ENCODE measurements around the gene MAGED1.

The MAGED1 gene

GRCh38 chrX:51876441-51876840 is 17.0 kb upstream of the MAGED1 start:
- Histone ChIP-seq H3K27me3 (replicated peaks; ENCODE audit: insufficient read depth, low read length) (no peaks in the 10 kb centered on the region), H3K79me2 (ENCODE audit: low read length) (no peaks in the 10 kb centered on the region)

GRCh38 chrX:51878056-51878455 is 15.4 kb upstream of the MAGED1 start:
- H3K36me3 ChIP-seq (replicated peaks; ENCODE audit: insufficient read depth, low read length): no peaks in the 10 kb centered on the region
- H3K4me2 ChIP-seq (ENCODE audit: low read depth, low read length): no peak overlapping the region
- no peaks in the 10 kb centered on the region for H3F3A ChIP-seq (ENCODE audit: insufficient read depth, low read length)
- H4K20me1 ChIP-seq (ENCODE audit: insufficient read depth, low read length): no peaks in the 10 kb centered on the region
- H2AFZ ChIP-seq (ENCODE audit: low read length): no peak overlapping the region
- no peak overlapping the region for H3K27ac ChIP-seq (ENCODE audit: low read length)
- DNase-seq: no peak
- H3K9ac ChIP-seq (ENCODE audit: low read length): no peak overlapping the region
- H3K4me1 ChIP-seq (ENCODE audit: low read length): no peaks in the 10 kb centered on the region
- no peaks in the 10 kb centered on the region for H3K9me3 ChIP-seq (replicated peaks; ENCODE audit: insufficient read depth, low read length)
- H3K4me3 ChIP-seq (ENCODE audit: low read length): no peak overlapping the region
- no peaks in the 10 kb centered on the region for H3K27me3 ChIP-seq (replicated peaks; ENCODE audit: insufficient read depth, low read length)
- no peak for TF ChIP-seq EZH2 (optimal IDR thresholded peaks at IDR 0.05; ENCODE audit: low read depth, low read length)
- no peak for TF ChIP-seq EZH2phosphoT487 (IDR thresholded peaks at IDR 0.05; ENCODE audit: low read length)
- TF ChIP-seq CTCF (IDR thresholded peaks at IDR 0.05; ENCODE audit: low read length): no peak
- no peaks in the 10 kb centered on the region for H3K9me2 ChIP-seq (replicated peaks; ENCODE audit: insufficient read depth, low read length)
- H3K79me2 ChIP-seq (ENCODE audit: low read length): no peaks in the 10 kb centered on the region

More at GRCh38 chrX:51876441-51876840, 17.0 kb upstream of the MAGED1 start:
- Histone ChIP-seq H3K4me2 (ENCODE audit: low read depth, low read length) (no peak overlapping the region), H3K9ac (ENCODE audit: low read length) (no peak overlapping the region), H3K9me2 (replicated peaks; ENCODE audit: insufficient read depth, low read length) (no peaks in the 10 kb centered on the region), H3K36me3 (replicated peaks; ENCODE audit: insufficient read depth, low read length) (no peaks in the 10 kb centered on the region), H3K27ac (ENCODE audit: low read length) (no peak overlapping the region), H4K20me1 (ENCODE audit: insufficient read depth, low read length) (no peaks in the 10 kb centered on the region), H3K4me1 (ENCODE audit: low read length) (no peaks in the 10 kb centered on the region), H2AFZ (ENCODE audit: low read length) (no peak overlapping the region), H3K4me3 (ENCODE audit: low read length) (no peak overlapping the region), H3F3A (ENCODE audit: insufficient read depth, low read length) (no peaks in the 10 kb centered on the region), H3K9me3 (replicated peaks; ENCODE audit: insufficient read depth, low read length) (no peaks in the 10 kb centered on the region)
- TF ChIP-seq EZH2phosphoT487 (IDR thresholded peaks at IDR 0.05; ENCODE audit: low read length) (no peak), EZH2 (optimal IDR thresholded peaks at IDR 0.05; ENCODE audit: low read depth, low read length) (no peak), CTCF (IDR thresholded peaks at IDR 0.05; ENCODE audit: low read length) (no peak)
- DNase-seq: no peak

- no peaks in the 10 kb centered on the region for H3K27me3 ChIP-seq (replicated peaks; ENCODE audit: insufficient read depth, low read length)
- H3K9ac ChIP-seq (ENCODE audit: low read length): no peak overlapping the region
- TF ChIP-seq EZH2phosphoT487 (IDR thresholded peaks at IDR 0.05; ENCODE audit: low read length): no peak
- TF ChIP-seq CTCF (IDR thresholded peaks at IDR 0.05; ENCODE audit: low read length): no peak
- no peak for TF ChIP-seq EZH2 (optimal IDR thresholded peaks at IDR 0.05; ENCODE audit: low read depth, low read length)
- H3K4me3 ChIP-seq (ENCODE audit: low read length): no peak overlapping the region
- H3K9me3 ChIP-seq (replicated peaks; ENCODE audit: insufficient read depth, low read length): no peaks in the 10 kb centered on the region
- no peaks in the 10 kb centered on the region for H3K79me2 ChIP-seq (ENCODE audit: low read length)
- DNase-seq: no peak
- H3K4me2 ChIP-seq (ENCODE audit: low read depth, low read length): no peak overlapping the region
- H4K20me1 ChIP-seq (ENCODE audit: insufficient read depth, low read length): no peaks in the 10 kb centered on the region
- no peaks in the 10 kb centered on the region for H3K36me3 ChIP-seq (replicated peaks; ENCODE audit: insufficient read depth, low read length)
- H2AFZ ChIP-seq (ENCODE audit: low read length): no peak overlapping the region
- no peaks in the 10 kb centered on the region for H3F3A ChIP-seq (ENCODE audit: insufficient read depth, low read length)
- no peaks in the 10 kb centered on the region for H3K9me2 ChIP-seq (replicated peaks; ENCODE audit: insufficient read depth, low read length)
- H3K27ac ChIP-seq (ENCODE audit: low read length): no peak overlapping the region
- H3K4me1 ChIP-seq (ENCODE audit: low read length): no peaks in the 10 kb centered on the region
Observed at GRCh38 chrX:51889851-51890250, 3.6 kb upstream of the MAGED1 start.

Measured in MM.1S (cell line).